ENCODE results near the gene HMX1.

Gene HMX1

DNA sequence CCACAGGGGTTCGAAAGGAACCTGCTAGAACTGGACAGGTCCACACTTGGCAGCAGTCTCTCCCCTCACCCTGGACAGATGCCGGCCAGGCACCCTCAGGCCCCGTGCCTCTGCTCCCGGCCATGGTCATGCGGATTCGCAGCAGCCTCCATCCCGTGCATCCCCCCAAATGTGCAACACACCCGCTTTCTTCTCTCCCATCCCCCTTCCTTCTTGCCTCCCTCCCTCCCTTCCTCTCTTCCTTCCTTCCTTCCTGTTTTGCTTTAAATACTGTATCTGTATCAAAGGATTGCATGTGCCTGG, 35.0 kb upstream of the HMX1 start:
- Histone ChIP-seq H3K4me3 (ENCODE audit: low read length) (no peak overlapping the region), H3K9ac (ENCODE audit: low read length) (no peak overlapping the region), H3K36me3 (ENCODE audit: control insufficient read depth, insufficient read depth, low read length) (no peaks in the 10 kb centered on the region), H3K27me3 (ENCODE audit: control insufficient read depth, insufficient read depth, low read length) (peaks cover 3% of the 10 kb centered on the region), H3K4me1 (ENCODE audit: control insufficient read depth, insufficient read depth, low read length) (no peaks in the 10 kb centered on the region), H3K9me3 (ENCODE audit: control insufficient read depth, low read length) (peaks cover 4% of the 10 kb centered on the region)

DNA sequence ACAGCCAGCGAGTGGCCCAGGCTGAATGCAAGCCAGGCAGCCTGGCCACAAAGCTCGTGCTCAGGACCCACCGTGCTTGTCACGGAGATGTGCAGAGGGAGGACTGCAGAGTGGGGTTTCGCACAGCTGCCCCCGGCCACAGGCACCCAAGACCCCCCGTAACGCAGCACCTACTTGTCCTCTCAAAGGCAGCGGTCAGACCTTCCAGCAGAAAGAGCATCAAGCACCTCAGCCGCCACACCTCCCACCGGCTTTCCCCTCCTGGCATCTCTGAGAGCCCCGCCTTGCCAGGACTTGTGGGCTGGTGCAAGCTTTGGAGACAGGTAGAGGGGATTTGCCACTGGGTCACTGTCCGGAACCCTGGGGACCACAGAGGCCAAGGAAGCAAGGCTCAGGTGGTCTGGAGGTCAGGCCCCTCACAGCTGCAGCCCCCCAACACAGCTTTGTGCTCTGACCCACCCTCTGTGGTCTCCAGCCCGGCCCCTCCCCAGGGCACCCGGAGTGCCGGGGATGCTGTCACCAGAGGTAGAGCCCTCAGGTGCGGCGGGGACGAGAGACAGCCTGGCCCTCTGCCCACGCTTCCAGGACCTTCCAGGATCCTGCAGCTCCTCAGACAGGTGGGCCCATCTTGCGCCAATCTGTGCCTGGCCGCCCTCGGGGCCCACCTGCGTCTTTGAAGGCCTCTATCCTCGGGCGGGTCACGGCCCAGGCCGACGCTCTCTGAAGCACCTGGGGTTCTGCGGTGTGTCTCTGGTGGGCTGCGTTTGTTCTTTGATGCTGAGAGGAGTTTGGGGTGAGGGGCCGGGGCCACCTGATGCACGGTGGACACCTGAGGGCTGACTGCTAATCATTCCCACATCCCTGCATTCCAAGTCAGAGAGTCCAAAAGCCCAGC, 34.4 kb upstream of the HMX1 start:
- H3K4me1 ChIP-seq (ENCODE audit: control insufficient read depth, insufficient read depth, low read length), result no peaks in the 10 kb centered on the region
- H3K9ac ChIP-seq (ENCODE audit: low read length), result no peak overlapping the region
- peaks cover 4% of the 10 kb centered on the region for H3K9me3 ChIP-seq (ENCODE audit: control insufficient read depth, low read length)
- no peak overlapping the region for H3K4me3 ChIP-seq (ENCODE audit: low read length)
- H3K27me3 ChIP-seq (ENCODE audit: control insufficient read depth, insufficient read depth, low read length), result peaks cover 3% of the 10 kb centered on the region
- no peaks in the 10 kb centered on the region for H3K36me3 ChIP-seq (ENCODE audit: control insufficient read depth, insufficient read depth, low read length)

DNA sequence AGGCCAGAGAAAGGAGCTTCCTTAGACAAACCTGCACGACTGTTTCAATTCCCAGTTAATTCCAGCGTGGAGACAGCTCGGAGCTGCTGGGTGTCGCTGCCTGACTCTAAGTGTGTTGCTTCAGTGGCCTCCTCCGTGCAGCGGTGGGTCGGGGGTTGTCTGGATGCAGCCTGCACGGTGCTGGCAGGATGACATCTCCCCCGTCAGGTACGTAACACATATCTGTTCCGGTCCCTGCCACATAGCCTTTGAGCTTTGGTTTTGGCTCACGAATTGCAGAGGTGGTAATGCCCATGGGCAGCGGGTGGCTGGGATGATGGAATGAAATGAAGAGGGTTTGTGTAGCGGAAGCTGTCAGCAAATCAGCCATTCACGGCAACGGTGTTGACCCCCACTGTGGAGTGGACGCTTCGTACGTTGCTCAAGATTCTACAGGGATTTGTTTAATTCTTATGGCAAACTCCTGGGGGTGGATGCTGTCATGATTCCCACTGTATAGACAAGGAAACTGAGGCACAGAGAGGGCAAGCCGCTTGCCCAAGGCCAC, 33.7 kb upstream of the HMX1 start:
- peaks cover 3% of the 10 kb centered on the region for H3K27me3 ChIP-seq (ENCODE audit: control insufficient read depth, insufficient read depth, low read length)
- no peaks in the 10 kb centered on the region for H3K4me1 ChIP-seq (ENCODE audit: control insufficient read depth, insufficient read depth, low read length)
- peaks cover 4% of the 10 kb centered on the region for H3K9me3 ChIP-seq (ENCODE audit: control insufficient read depth, low read length)
- no peak overlapping the region for H3K9ac ChIP-seq (ENCODE audit: low read length)
- H3K36me3 ChIP-seq (ENCODE audit: control insufficient read depth, insufficient read depth, low read length), result no peaks in the 10 kb centered on the region
- no peak overlapping the region for H3K4me3 ChIP-seq (ENCODE audit: low read length)

DNA sequence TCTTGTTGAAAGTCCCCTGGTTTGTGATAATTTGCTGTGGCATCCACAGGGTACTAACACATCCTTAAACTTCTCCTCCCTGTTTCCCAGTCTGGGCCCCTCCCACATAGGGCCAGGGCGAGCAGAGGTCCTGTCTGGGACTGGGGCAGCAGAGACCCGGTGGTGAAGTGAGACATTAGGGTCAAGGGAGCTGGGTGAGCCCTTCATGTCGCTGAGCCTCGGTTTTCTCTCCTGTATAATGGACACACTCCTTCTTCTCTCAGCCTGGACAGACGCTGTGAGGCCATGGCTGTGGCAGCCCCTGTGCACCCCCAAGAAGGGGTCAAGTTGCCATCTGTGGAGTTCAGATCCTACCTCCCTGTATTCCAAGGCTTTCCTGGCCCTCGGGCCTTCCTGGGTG, 33.0 kb upstream of the HMX1 start:
- H3K4me3 ChIP-seq (ENCODE audit: low read length), result no peak overlapping the region
- H3K4me1 ChIP-seq (ENCODE audit: control insufficient read depth, insufficient read depth, low read length), result no peaks in the 10 kb centered on the region
- H3K9me3 ChIP-seq (ENCODE audit: control insufficient read depth, low read length), result peaks cover 4% of the 10 kb centered on the region
- no peaks in the 10 kb centered on the region for H3K36me3 ChIP-seq (ENCODE audit: control insufficient read depth, insufficient read depth, low read length)
- H3K27me3 ChIP-seq (ENCODE audit: control insufficient read depth, insufficient read depth, low read length), result peaks cover 3% of the 10 kb centered on the region
- no peak overlapping the region for H3K9ac ChIP-seq (ENCODE audit: low read length)

DNA sequence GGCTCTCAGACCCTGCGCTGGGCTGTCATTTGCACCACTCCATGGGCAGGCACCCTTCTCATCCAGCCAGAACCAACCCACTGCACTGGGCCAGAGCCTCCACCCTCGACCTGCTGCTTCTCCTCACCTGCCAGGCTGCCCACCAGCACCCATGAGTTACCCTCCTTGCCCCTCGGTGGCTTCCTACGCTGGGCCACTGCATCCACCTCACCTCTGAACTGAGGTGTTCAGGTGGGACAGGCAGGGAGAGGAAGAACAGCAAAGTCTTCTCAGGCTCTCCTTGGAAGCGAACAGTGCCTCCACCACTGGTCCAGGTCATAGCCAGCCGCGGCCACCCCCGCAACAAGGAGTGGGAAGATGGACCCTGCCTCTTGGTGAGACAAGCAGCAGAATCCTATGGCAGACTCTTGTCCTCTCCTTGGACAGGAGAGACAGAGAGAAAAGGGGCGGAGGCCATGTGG, 32.4 kb upstream of the HMX1 start:
- Histone ChIP-seq H3K9ac (ENCODE audit: low read length) (no peak overlapping the region), H3K36me3 (ENCODE audit: control insufficient read depth, insufficient read depth, low read length) (no peaks in the 10 kb centered on the region), H3K27me3 (ENCODE audit: control insufficient read depth, insufficient read depth, low read length) (peaks cover 3% of the 10 kb centered on the region), H3K4me1 (ENCODE audit: control insufficient read depth, insufficient read depth, low read length) (no peaks in the 10 kb centered on the region), H3K9me3 (ENCODE audit: control insufficient read depth, low read length) (peaks cover 4% of the 10 kb centered on the region), H3K4me3 (ENCODE audit: low read length) (no peak overlapping the region)

DNA sequence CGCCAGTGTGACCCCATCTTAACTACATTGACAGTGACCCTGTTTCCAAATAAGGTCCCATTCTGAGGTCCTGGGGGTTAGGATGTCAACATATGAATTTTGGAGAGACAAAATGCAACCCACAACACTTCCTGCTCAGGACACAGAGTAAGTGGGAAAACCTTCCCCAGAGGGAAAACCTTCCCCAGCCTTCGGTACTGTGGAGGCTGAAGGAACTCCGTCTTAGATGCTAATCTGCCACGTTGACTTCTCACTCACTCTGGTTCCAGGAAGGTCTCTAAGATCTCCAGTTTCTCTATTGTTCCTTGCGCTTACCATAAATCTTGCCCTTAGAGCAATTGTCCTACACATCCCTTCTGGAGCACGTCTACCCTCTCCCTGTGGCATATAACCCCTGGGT, 29.7 kb upstream of the HMX1 start:
- Histone ChIP-seq H3K9me3 (ENCODE audit: control insufficient read depth, low read length) (peaks cover 4% of the 10 kb centered on the region), H3K27me3 (ENCODE audit: control insufficient read depth, insufficient read depth, low read length) (no peaks in the 10 kb centered on the region), H3K4me1 (ENCODE audit: control insufficient read depth, insufficient read depth, low read length) (no peaks in the 10 kb centered on the region), H3K36me3 (ENCODE audit: control insufficient read depth, insufficient read depth, low read length) (no peaks in the 10 kb centered on the region), H3K4me3 (ENCODE audit: low read length) (no peak overlapping the region), H3K9ac (ENCODE audit: low read length) (no peak overlapping the region)

DNA sequence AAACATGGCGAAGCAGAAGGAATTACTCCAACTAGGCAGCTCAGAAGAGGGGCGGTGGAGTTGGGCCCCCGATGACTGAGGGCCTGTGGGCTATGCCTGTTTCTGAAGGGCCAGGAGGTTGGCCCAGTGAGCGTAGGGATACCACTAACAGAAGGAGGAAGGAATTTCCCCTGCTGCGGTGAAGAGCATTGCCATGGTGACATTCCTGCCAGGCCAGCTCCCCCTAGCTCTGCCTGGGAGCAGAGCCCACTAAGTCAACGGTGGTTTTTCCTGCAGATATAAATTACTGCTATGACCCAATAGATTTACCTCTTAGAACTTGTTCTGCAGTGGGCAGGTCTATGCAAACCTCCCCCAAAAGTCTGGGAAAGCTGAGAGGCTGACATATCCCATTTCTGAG, 28.9 kb upstream of the HMX1 start:
- no peaks in the 10 kb centered on the region for H3K36me3 ChIP-seq (ENCODE audit: control insufficient read depth, insufficient read depth, low read length)
- H3K9me3 ChIP-seq (ENCODE audit: control insufficient read depth, low read length), result peaks cover 4% of the 10 kb centered on the region
- H3K4me3 ChIP-seq (ENCODE audit: low read length), result no peak overlapping the region
- H3K4me1 ChIP-seq (ENCODE audit: control insufficient read depth, insufficient read depth, low read length), result no peaks in the 10 kb centered on the region
- H3K9ac ChIP-seq (ENCODE audit: low read length), result no peak overlapping the region
- H3K27me3 ChIP-seq (ENCODE audit: control insufficient read depth, insufficient read depth, low read length), result peaks cover 1% of the 10 kb centered on the region

DNA sequence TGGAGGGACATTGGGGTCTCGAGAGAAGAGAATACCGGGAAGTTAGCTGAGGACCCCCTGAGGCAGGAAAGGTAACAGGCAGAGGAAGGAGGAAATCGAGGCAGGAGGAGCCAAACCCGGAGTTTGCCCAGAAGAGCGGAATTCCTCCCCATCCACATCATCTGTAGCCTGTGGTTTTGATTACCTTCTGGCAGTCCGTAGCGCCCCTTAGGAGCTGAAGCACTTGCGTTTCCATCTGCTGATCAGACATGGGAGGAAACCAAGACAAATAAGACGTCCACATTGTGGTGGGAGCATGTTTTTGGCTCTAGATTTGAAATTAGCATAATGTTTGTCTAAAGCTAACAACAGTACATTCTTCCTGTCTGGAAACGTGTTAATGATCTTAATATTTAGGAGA, 26.8 kb upstream of the HMX1 start:
- no peaks in the 10 kb centered on the region for H3K4me1 ChIP-seq (ENCODE audit: control insufficient read depth, insufficient read depth, low read length)
- no peak overlapping the region for H3K4me3 ChIP-seq (ENCODE audit: low read length)
- H3K36me3 ChIP-seq (ENCODE audit: control insufficient read depth, insufficient read depth, low read length), result no peaks in the 10 kb centered on the region
- peaks cover 23% of the 10 kb centered on the region for H3K27me3 ChIP-seq (ENCODE audit: control insufficient read depth, insufficient read depth, low read length)
- no peak overlapping the region for H3K9ac ChIP-seq (ENCODE audit: low read length)
- peaks cover 4% of the 10 kb centered on the region for H3K9me3 ChIP-seq (ENCODE audit: control insufficient read depth, low read length)

DNA sequence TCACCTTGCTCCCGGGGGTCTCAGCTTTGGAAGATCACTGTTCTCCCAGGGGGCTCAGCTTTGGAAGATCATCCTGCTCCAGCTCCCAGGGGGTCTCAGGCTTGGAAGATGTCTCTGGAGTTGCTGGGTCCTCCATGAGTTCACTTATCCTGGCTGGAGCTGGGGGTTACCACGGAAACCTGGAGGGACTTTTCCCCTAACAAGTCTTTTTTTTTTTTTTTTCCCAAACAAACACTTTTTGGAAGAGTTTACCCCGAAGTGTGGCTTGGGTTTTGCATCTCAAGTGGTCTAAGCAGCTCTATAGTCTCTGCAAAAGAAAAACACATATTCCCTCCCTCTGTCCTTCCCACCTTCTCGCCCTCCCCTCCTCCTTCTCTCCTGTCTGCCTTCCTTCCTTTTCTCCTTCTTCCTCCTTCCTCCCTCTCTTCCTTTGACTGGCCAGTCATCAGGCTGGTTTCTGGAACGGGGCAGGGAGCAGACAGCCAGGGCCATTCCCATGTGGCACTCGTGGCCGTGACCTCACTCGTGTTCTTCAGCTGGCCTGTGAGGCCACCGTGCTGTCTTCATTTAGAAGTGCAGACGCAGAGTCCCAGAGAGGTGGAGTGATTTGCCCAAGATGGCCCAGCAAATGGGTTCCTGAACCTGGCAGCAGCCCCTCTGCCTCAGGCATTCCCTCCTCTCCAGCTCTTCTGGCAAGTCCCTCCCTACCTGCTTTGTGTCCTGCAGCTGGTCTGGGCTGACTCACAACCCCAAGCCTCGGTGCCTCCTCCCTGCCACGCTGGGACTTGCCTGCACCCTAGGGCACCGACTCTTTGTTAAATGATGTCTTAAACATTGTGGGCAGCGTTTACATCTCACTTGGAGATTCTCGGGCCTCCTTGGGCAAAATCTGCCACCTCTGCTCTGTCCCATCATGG, 25.9 kb upstream of the HMX1 start:
- Histone ChIP-seq H3K4me3 (ENCODE audit: low read length) (no peak overlapping the region), H3K4me1 (ENCODE audit: control insufficient read depth, insufficient read depth, low read length) (no peaks in the 10 kb centered on the region), H3K9me3 (ENCODE audit: control insufficient read depth, low read length) (peaks cover 4% of the 10 kb centered on the region), H3K36me3 (ENCODE audit: control insufficient read depth, insufficient read depth, low read length) (no peaks in the 10 kb centered on the region), H3K9ac (ENCODE audit: low read length) (no peak overlapping the region), H3K27me3 (ENCODE audit: control insufficient read depth, insufficient read depth, low read length) (peaks cover 30% of the 10 kb centered on the region)

DNA sequence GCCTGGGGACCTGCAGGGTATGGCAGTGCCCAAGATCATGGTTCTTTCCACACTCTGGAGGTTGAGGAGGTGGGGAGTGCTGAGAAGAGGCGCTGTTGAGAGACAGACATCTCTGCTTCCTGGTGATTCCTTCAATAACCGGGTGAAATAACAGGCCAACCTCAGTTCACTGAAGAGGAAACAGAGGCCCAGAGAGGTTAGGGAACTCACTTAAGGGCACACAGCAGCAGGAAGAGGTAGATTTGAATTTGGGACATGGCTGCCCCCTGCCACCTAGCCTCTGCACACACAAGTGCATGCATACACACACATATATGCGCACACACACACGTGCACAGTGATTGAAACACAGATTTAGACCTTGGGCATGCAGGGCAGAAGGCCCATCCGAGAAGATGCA, 24.9 kb upstream of the HMX1 start:
- Histone ChIP-seq H3K4me1 (ENCODE audit: control insufficient read depth, insufficient read depth, low read length) (no peaks in the 10 kb centered on the region), H3K27me3 (ENCODE audit: control insufficient read depth, insufficient read depth, low read length) (peaks cover 37% of the 10 kb centered on the region), H3K9ac (ENCODE audit: low read length) (no peak overlapping the region), H3K9me3 (ENCODE audit: control insufficient read depth, low read length) (no peaks in the 10 kb centered on the region), H3K4me3 (ENCODE audit: low read length) (no peak overlapping the region), H3K36me3 (ENCODE audit: control insufficient read depth, insufficient read depth, low read length) (no peaks in the 10 kb centered on the region)

DNA sequence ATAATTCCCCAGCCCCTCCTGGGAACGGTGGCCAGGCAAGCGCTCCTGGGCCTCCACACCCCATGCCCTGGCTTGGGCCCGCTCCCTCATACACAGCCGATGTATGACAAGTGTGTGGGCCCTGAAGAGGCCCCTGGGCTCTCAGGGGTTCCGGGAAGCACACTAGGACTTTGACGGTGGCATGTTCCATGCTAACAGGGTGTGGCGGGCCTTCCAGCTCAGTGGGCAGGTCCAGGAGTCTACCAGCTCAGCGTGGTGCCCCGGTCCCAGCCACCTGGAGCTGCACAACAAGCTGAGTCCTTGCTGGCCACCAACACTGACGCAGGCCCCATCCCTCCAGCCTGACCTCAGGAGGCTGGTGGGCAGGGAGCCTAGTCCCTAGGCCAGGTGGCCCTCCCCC, 24.4 kb upstream of the HMX1 start:
- no peaks in the 10 kb centered on the region for H3K4me1 ChIP-seq (ENCODE audit: control insufficient read depth, insufficient read depth, low read length)
- H3K36me3 ChIP-seq (ENCODE audit: control insufficient read depth, insufficient read depth, low read length), result no peaks in the 10 kb centered on the region
- H3K9ac ChIP-seq (ENCODE audit: low read length), result no peak overlapping the region
- peaks cover 41% of the 10 kb centered on the region for H3K27me3 ChIP-seq (ENCODE audit: control insufficient read depth, insufficient read depth, low read length)
- H3K9me3 ChIP-seq (ENCODE audit: control insufficient read depth, low read length), result no peaks in the 10 kb centered on the region
- H3K4me3 ChIP-seq (ENCODE audit: low read length), result no peak overlapping the region

DNA sequence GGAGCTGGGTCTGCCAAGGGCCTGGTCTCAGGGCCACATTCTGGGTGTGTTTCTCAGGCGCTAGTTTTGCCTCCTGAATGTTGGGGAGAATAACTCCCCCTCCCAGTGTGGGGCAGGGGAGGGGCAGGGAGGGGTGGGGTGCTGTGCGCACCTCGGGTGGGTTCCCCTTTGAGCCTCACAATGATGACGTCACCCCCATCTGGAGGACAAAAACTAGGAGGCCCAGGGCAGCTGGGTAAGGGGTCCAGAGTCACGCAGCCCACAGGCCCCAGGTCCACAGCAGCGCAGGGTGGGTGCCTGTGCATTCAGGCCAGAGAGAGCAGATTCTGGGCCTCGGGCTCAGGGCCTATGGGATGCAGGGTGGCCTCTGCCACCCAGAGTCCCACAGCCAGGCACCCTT, 23.7 kb upstream of the HMX1 start:
- Histone ChIP-seq H3K27me3 (ENCODE audit: control insufficient read depth, insufficient read depth, low read length) (peaks cover 49% of the 10 kb centered on the region), H3K4me3 (ENCODE audit: low read length) (no peak overlapping the region), H3K9me3 (ENCODE audit: control insufficient read depth, low read length) (no peaks in the 10 kb centered on the region), H3K9ac (ENCODE audit: low read length) (no peak overlapping the region), H3K36me3 (ENCODE audit: control insufficient read depth, insufficient read depth, low read length) (no peaks in the 10 kb centered on the region), H3K4me1 (ENCODE audit: control insufficient read depth, insufficient read depth, low read length) (no peaks in the 10 kb centered on the region)

All from mucosa of stomach (tissue), 1 donor.